ENCODE results near the gene WWC1. TPM values are rescaled to one million over a fixed set of nuclear protein-coding genes. Genes with fewer than 3 reads are reported as not detected.

Gene WWC1
- total RNA-seq, 1 donor from 2014 or later, result 0.52 TPM

- H3K9me3 ChIP-seq (ENCODE audit: control insufficient read depth in 3 of 3, low read length in 3 of 3), result no peaks in the 10 kb centered on the region
- no peak overlapping the region for H3K27ac ChIP-seq (ENCODE audit: low read depth, low read length)
- H3K9ac ChIP-seq (ENCODE audit: low read depth in 1 of 3, low read length in 3 of 3), result no peak overlapping the region
- no peaks in the 10 kb centered on the region for H3K4me1 ChIP-seq (ENCODE audit: control insufficient read depth in 3 of 3, insufficient read depth in 3 of 3, low read length in 3 of 3)
- peaks cover 0 to 5% (median 0%) of the 10 kb centered on the region in 3 donors for H3K27me3 ChIP-seq (ENCODE audit: control insufficient read depth in 3 of 3, insufficient read depth in 3 of 3, low read length in 3 of 3)
- H3K4me3 ChIP-seq (ENCODE audit: low read length in 3 of 3), result no peak overlapping the region
- no peaks in the 10 kb centered on the region for H3K36me3 ChIP-seq (ENCODE audit: control insufficient read depth in 3 of 3, insufficient read depth in 3 of 3, low read length in 3 of 3)
Observed at GRCh38 chr5:168415971-168416370, 124.5 kb downstream of the WWC1 start.

GRCh38 chr5:168417731-168418429 lies 126.4 kb downstream of the WWC1 start:
- no peaks in the 10 kb centered on the region for H3K9me3 ChIP-seq (ENCODE audit: control insufficient read depth in 3 of 3, low read length in 3 of 3)
- no peaks in the 10 kb centered on the region for H3K36me3 ChIP-seq (ENCODE audit: control insufficient read depth in 3 of 3, insufficient read depth in 3 of 3, low read length in 3 of 3)
- no peak overlapping the region for H3K4me3 ChIP-seq (ENCODE audit: low read length in 3 of 3)
- H3K9ac ChIP-seq (ENCODE audit: low read depth in 1 of 3, low read length in 3 of 3), result no peak overlapping the region
- H3K27me3 ChIP-seq (ENCODE audit: control insufficient read depth in 3 of 3, insufficient read depth in 3 of 3, low read length in 3 of 3), result peaks cover 0 to 5% (median 0%) of the 10 kb centered on the region in 3 donors
- no peaks in the 10 kb centered on the region for H3K4me1 ChIP-seq (ENCODE audit: control insufficient read depth in 3 of 3, insufficient read depth in 3 of 3, low read length in 3 of 3)
- H3K27ac ChIP-seq (ENCODE audit: low read depth, low read length), result no peak overlapping the region

- Histone ChIP-seq H3K27me3 (ENCODE audit: control insufficient read depth in 3 of 3, insufficient read depth in 3 of 3, low read length in 3 of 3) (peaks cover 0 to 5% (median 0%) of the 10 kb centered on the region in 3 donors), H3K9me3 (ENCODE audit: control insufficient read depth in 3 of 3, low read length in 3 of 3) (no peaks in the 10 kb centered on the region), H3K9ac (ENCODE audit: low read depth in 1 of 3, low read length in 3 of 3) (no peak overlapping the region), H3K36me3 (ENCODE audit: control insufficient read depth in 3 of 3, insufficient read depth in 3 of 3, low read length in 3 of 3) (no peaks in the 10 kb centered on the region), H3K4me1 (ENCODE audit: control insufficient read depth in 3 of 3, insufficient read depth in 3 of 3, low read length in 3 of 3) (no peaks in the 10 kb centered on the region), H3K27ac (ENCODE audit: low read depth, low read length) (no peak overlapping the region), H3K4me3 (ENCODE audit: low read length in 3 of 3) (no peak overlapping the region)
Observed at GRCh38 chr5:168420461-168420860, 129.0 kb downstream of the WWC1 start.

GRCh38 chr5:168422431-168422830 lies 131.0 kb downstream of the WWC1 start:
- Histone ChIP-seq H3K4me3 (ENCODE audit: low read length in 3 of 3) (no peak overlapping the region), H3K27ac (ENCODE audit: low read depth, low read length) (no peak overlapping the region), H3K9ac (ENCODE audit: low read depth in 1 of 3, low read length in 3 of 3) (no peak overlapping the region), H3K4me1 (ENCODE audit: control insufficient read depth in 3 of 3, insufficient read depth in 3 of 3, low read length in 3 of 3) (no peaks in the 10 kb centered on the region), H3K36me3 (ENCODE audit: control insufficient read depth in 3 of 3, insufficient read depth in 3 of 3, low read length in 3 of 3) (no peaks in the 10 kb centered on the region), H3K9me3 (ENCODE audit: control insufficient read depth in 3 of 3, low read length in 3 of 3) (no peaks in the 10 kb centered on the region), H3K27me3 (ENCODE audit: control insufficient read depth in 3 of 3, insufficient read depth in 3 of 3, low read length in 3 of 3) (peaks cover 0 to 5% (median 0%) of the 10 kb centered on the region in 3 donors)

GRCh38 chr5:168423478-168423877 lies 132.0 kb downstream of the WWC1 start:
- H3K27ac ChIP-seq (ENCODE audit: low read depth, low read length), result no peak overlapping the region
- no peaks in the 10 kb centered on the region for H3K36me3 ChIP-seq (ENCODE audit: control insufficient read depth in 3 of 3, insufficient read depth in 3 of 3, low read length in 3 of 3)
- no peak overlapping the region for H3K4me3 ChIP-seq (ENCODE audit: low read length in 3 of 3)
- H3K9me3 ChIP-seq (ENCODE audit: control insufficient read depth in 3 of 3, low read length in 3 of 3), result no peaks in the 10 kb centered on the region
- no peaks in the 10 kb centered on the region for H3K4me1 ChIP-seq (ENCODE audit: control insufficient read depth in 3 of 3, insufficient read depth in 3 of 3, low read length in 3 of 3)
- H3K9ac ChIP-seq (ENCODE audit: low read depth in 1 of 3, low read length in 3 of 3), result no peak overlapping the region
- no peaks in the 10 kb centered on the region for H3K27me3 ChIP-seq (ENCODE audit: control insufficient read depth in 3 of 3, insufficient read depth in 3 of 3, low read length in 3 of 3)

- Histone ChIP-seq H3K9ac (ENCODE audit: low read depth in 1 of 3, low read length in 3 of 3) (no peak overlapping the region), H3K4me3 (ENCODE audit: low read length in 3 of 3) (no peak overlapping the region), H3K27ac (ENCODE audit: low read depth, low read length) (no peak overlapping the region), H3K27me3 (ENCODE audit: control insufficient read depth in 3 of 3, insufficient read depth in 3 of 3, low read length in 3 of 3) (no peaks in the 10 kb centered on the region), H3K4me1 (ENCODE audit: control insufficient read depth in 3 of 3, insufficient read depth in 3 of 3, low read length in 3 of 3) (no peaks in the 10 kb centered on the region), H3K36me3 (ENCODE audit: control insufficient read depth in 3 of 3, insufficient read depth in 3 of 3, low read length in 3 of 3) (no peaks in the 10 kb centered on the region), H3K9me3 (ENCODE audit: control insufficient read depth in 3 of 3, low read length in 3 of 3) (no peaks in the 10 kb centered on the region)
Observed at GRCh38 chr5:168423971-168424370, 132.5 kb downstream of the WWC1 start.

- Histone ChIP-seq H3K36me3 (ENCODE audit: control insufficient read depth in 3 of 3, insufficient read depth in 3 of 3, low read length in 3 of 3) (no peaks in the 10 kb centered on the region), H3K9me3 (ENCODE audit: control insufficient read depth in 3 of 3, low read length in 3 of 3) (no peaks in the 10 kb centered on the region), H3K27me3 (ENCODE audit: control insufficient read depth in 3 of 3, insufficient read depth in 3 of 3, low read length in 3 of 3) (no peaks in the 10 kb centered on the region)
Observed at GRCh38 chr5:168424594-168425323, 133.3 kb downstream of the WWC1 start.

GRCh38 chr5:168426007-168426863 lies 134.8 kb downstream of the WWC1 start:
- Histone ChIP-seq H3K9me3 (ENCODE audit: control insufficient read depth in 3 of 3, low read length in 3 of 3) (no peaks in the 10 kb centered on the region), H3K36me3 (ENCODE audit: control insufficient read depth in 3 of 3, insufficient read depth in 3 of 3, low read length in 3 of 3) (no peaks in the 10 kb centered on the region), H3K27ac (ENCODE audit: low read depth, low read length) (no peak overlapping the region), H3K27me3 (ENCODE audit: control insufficient read depth in 3 of 3, insufficient read depth in 3 of 3, low read length in 3 of 3) (no peaks in the 10 kb centered on the region), H3K9ac (ENCODE audit: low read depth in 1 of 3, low read length in 3 of 3) (no peak overlapping the region), H3K4me3 (ENCODE audit: low read length in 3 of 3) (no peak overlapping the region), H3K4me1 (ENCODE audit: control insufficient read depth in 3 of 3, insufficient read depth in 3 of 3, low read length in 3 of 3) (no peaks in the 10 kb centered on the region)

More at GRCh38 chr5:168424594-168425323, 133.3 kb downstream of the WWC1 start:
- Histone ChIP-seq H3K4me1 (ENCODE audit: control insufficient read depth in 3 of 3, insufficient read depth in 3 of 3, low read length in 3 of 3) (no peaks in the 10 kb centered on the region), H3K27ac (ENCODE audit: low read depth, low read length) (no peak overlapping the region), H3K4me3 (ENCODE audit: low read length in 3 of 3) (no peak overlapping the region), H3K9ac (ENCODE audit: low read depth in 1 of 3, low read length in 3 of 3) (no peak overlapping the region)

- H3K27me3 ChIP-seq (ENCODE audit: control insufficient read depth in 3 of 3, insufficient read depth in 3 of 3, low read length in 3 of 3), result no peaks in the 10 kb centered on the region
Observed at GRCh38 chr5:168426864-168427172, 135.4 kb downstream of the WWC1 start.

GRCh38 chr5:168427224-168427623 lies 135.8 kb downstream of the WWC1 start:
- H3K9ac ChIP-seq (ENCODE audit: low read depth in 1 of 3, low read length in 3 of 3), result no peak overlapping the region

More at GRCh38 chr5:168426864-168427172, 135.4 kb downstream of the WWC1 start:
- no peaks in the 10 kb centered on the region for H3K36me3 ChIP-seq (ENCODE audit: control insufficient read depth in 3 of 3, insufficient read depth in 3 of 3, low read length in 3 of 3)
- no peak overlapping the region for H3K27ac ChIP-seq (ENCODE audit: low read depth, low read length)
- no peak overlapping the region for H3K4me3 ChIP-seq (ENCODE audit: low read length in 3 of 3)
- no peaks in the 10 kb centered on the region for H3K9me3 ChIP-seq (ENCODE audit: control insufficient read depth in 3 of 3, low read length in 3 of 3)
- no peaks in the 10 kb centered on the region for H3K4me1 ChIP-seq (ENCODE audit: control insufficient read depth in 3 of 3, insufficient read depth in 3 of 3, low read length in 3 of 3)
- H3K9ac ChIP-seq (ENCODE audit: low read depth in 1 of 3, low read length in 3 of 3), result no peak overlapping the region

More at GRCh38 chr5:168427224-168427623, 135.8 kb downstream of the WWC1 start:
- H3K27ac ChIP-seq (ENCODE audit: low read depth, low read length), result no peak overlapping the region
- H3K4me1 ChIP-seq (ENCODE audit: control insufficient read depth in 3 of 3, insufficient read depth in 3 of 3, low read length in 3 of 3), result no peaks in the 10 kb centered on the region
- H3K36me3 ChIP-seq (ENCODE audit: control insufficient read depth in 3 of 3, insufficient read depth in 3 of 3, low read length in 3 of 3), result no peaks in the 10 kb centered on the region
- H3K27me3 ChIP-seq (ENCODE audit: control insufficient read depth in 3 of 3, insufficient read depth in 3 of 3, low read length in 3 of 3), result no peaks in the 10 kb centered on the region
- H3K4me3 ChIP-seq (ENCODE audit: low read length in 3 of 3), result no peak overlapping the region
- H3K9me3 ChIP-seq (ENCODE audit: control insufficient read depth in 3 of 3, low read length in 3 of 3), result no peaks in the 10 kb centered on the region

Measured in skeletal muscle tissue (tissue), 4 donors.